Vagina (tissue), 2 donors: ENCODE data around the gene SLC4A1.

Experiments
- POLR2A ChIP-seq, 2 donors: fragments of 450-650 bp; IDR thresholded peaks; one replicate each; pipeline ENCODE4 v1.6.1; 2017; ENCODE audit warnings: antibody characterized with exemption in 2 of 2, mild to moderate bottlenecking in 2 of 2, moderate library complexity in 2 of 2
- POLR2AphosphoS5 ChIP-seq, 2 donors: sonication (generic); formaldehyde crosslinking; IDR thresholded peaks; one replicate each; pipeline ENCODE4 v1.9.0; 2017; ENCODE audit warnings: antibody characterized with exemption in 2 of 2, mild to moderate bottlenecking in 2 of 2, low read depth in 1 of 2; ENCODE audit not compliant: insufficient read depth in 1 of 2
- TF ChIP-seq, protein P1 (sequence below), 3 experiments: fragments of 450-650 bp in 2 of 3; fragments of 200-600 bp in 1 of 3; sonication (generic) in 1 of 3; IDR thresholded peaks; one replicate each; pipeline ENCODE4 v1.5.1; 2017 to 2019; ENCODE audit warnings: antibody characterized with exemption in 3 of 3, mild to moderate bottlenecking in 2 of 3, moderate library complexity in 2 of 3

DNA sequence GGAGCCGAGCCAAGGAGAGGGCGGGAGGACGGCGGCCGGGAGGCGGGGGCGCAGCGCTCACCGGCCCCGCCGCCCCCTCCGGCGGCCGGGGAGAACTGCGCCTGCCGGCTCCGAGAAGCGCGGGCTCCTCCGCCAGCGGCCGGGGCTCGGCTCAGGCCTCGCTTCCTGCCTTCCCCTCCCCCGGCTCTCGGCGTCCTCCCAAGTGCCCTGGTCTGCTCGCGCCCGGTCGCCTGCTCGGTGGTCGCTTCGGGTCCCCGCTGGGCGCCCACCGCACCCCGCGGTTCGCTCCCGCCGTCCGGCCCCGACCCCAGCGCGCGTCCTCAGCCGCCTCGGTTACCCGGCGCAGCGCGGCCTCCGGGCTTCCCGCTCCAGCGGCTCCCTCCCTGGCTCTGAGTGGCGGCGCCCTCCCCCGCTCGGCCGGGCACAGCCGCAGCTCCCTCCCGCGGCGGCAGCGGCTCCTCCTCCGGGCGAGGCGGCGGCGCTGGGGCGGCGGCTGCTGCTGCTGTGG is 48.8 kb downstream of the SLC4A1 start:
- TF ChIP-seq POLR2A (IDR thresholded peaks at IDR 0.05) (peak in 1 of 2 donors; percentile 3), POLR2AphosphoS5 (IDR thresholded peaks at IDR 0.05; ENCODE audit: insufficient read depth in 1 of 2, low read depth in 1 of 2) (no peak)
- TF ChIP-seq, protein P1, sequence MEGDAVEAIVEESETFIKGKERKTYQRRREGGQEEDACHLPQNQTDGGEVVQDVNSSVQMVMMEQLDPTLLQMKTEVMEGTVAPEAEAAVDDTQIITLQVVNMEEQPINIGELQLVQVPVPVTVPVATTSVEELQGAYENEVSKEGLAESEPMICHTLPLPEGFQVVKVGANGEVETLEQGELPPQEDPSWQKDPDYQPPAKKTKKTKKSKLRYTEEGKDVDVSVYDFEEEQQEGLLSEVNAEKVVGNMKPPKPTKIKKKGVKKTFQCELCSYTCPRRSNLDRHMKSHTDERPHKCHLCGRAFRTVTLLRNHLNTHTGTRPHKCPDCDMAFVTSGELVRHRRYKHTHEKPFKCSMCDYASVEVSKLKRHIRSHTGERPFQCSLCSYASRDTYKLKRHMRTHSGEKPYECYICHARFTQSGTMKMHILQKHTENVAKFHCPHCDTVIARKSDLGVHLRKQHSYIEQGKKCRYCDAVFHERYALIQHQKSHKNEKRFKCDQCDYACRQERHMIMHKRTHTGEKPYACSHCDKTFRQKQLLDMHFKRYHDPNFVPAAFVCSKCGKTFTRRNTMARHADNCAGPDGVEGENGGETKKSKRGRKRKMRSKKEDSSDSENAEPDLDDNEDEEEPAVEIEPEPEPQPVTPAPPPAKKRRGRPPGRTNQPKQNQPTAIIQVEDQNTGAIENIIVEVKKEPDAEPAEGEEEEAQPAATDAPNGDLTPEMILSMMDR (IDR thresholded peaks at IDR 0.05), result peak in 1 of 3 experiments; percentile 34
